ENCODE results near the gene MMS22L.
"Not testable (repeated sequence)": the region's sequence is repeated elsewhere in the genome, so short reads cannot be mapped to it uniquely, and the experiment has no call there.

Gene MMS22L

DNA sequence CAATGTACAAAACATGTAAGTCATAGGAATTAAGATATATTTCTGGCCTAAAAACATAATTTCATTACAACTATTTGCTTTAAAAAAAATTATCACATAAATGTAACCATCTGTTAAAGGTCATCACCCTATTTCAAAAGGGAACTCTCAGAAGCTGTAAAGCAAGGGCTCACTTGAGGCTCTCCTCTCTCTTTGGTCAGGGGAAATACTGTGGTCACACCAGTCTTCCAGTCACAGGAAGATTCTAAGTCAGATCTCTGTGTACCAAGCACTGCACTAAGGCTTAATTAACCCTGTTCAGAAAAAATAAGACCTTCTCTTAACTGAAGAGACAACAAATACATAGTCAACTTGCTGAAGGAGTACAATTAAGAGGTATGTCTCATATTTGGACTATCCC lies 75.6 kb downstream of the MMS22L start:
- intact Hi-C loops (cut with micrococcal nuclease), result no loop called here
- Mint-ChIP-seq H3K4me1 (ENCODE audit: low read depth) (no peaks in the 10 kb centered on the region), H3K27ac (no peak overlapping the region), H3K9me3 (no peaks in the 10 kb centered on the region), H3K4me3 (no peak overlapping the region), H3K36me3 (ENCODE audit: low read depth) (no peaks in the 10 kb centered on the region), H3K27me3 (no peaks in the 10 kb centered on the region)

DNA sequence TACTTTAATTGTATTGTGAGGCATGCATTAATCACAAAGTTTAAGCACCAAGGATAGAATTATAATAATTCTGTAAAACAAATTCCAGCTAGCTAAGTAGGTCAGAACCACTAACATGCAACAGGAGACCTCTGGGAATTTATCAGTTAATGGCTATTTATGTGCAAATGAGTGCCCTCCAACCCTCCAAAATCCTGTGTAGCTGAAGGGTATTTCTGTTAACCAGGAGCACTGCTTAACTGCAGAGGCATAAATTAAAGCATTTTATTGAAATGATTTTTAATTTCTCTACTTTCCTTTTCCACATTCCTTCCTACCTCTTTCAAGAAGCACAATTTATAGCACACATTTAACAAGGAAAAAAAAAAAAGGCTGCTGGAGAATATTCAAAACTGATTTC lies 77.0 kb downstream of the MMS22L start:
- no peaks in the 10 kb centered on the region for H3K9me3 Mint-ChIP-seq
- H3K4me3 Mint-ChIP-seq, result no peak overlapping the region
- H3K27me3 Mint-ChIP-seq, result no peaks in the 10 kb centered on the region
- H3K36me3 Mint-ChIP-seq (ENCODE audit: low read depth), result no peaks in the 10 kb centered on the region
- intact Hi-C loops (cut with micrococcal nuclease), result no loop called here
- H3K27ac Mint-ChIP-seq, result no peak overlapping the region
- H3K4me1 Mint-ChIP-seq (ENCODE audit: low read depth), result no peaks in the 10 kb centered on the region

DNA sequence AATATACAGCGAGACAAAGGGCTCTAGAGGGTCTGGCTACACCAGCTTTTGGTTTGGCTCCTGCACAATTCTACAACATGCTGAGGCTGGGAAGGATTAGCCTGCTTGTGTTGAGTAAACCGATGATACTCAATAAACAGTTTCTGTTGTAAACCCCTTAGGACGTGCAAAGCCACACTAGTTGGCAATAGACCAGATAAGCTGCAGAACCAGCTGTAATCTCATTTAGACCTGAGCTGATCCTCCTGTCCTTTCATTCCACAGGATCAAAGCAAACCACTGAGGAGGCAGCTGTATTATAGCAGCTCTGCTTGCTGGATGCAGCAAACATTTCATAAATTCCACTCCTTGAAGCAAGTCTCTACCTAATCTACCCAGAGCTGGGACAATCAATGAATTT lies 79.7 kb downstream of the MMS22L start:
- Mint-ChIP-seq H3K4me3 (no peak overlapping the region), H3K4me1 (ENCODE audit: low read depth) (no peaks in the 10 kb centered on the region), H3K27ac (no peak overlapping the region), H3K9me3 (no peaks in the 10 kb centered on the region), H3K27me3 (no peaks in the 10 kb centered on the region), H3K36me3 (ENCODE audit: low read depth) (peaks cover 5% of the 10 kb centered on the region)
- intact Hi-C loops (cut with micrococcal nuclease), result no loop called here

DNA sequence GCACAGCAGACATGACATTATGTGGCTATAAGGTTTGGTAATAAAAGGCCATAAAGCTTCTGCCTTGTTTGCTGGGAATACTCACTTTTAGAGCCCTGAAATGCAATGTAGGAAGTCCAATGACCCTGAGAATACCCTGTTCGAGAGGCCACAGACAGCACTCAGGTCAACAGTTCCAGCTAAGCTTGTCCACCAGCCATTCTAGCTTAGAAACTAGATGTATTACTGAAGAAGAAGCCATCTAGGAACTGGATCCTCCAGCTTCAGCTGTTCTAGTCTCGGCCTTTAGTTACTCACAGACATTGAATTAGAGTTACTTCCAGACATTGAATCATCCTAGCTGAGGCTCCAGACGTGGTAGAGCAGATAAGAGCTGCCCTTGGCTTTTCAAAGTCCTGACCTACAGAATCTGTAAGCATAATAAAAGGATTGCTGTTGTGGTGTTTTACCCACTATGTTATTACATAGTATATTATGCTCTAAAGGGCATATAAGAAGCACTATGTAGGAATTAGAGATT lies 84.9 kb downstream of the MMS22L start:
- H3K27ac Mint-ChIP-seq, result no peak overlapping the region
- peaks cover 5% of the 10 kb centered on the region for H3K36me3 Mint-ChIP-seq (ENCODE audit: low read depth)
- no peaks in the 10 kb centered on the region for H3K27me3 Mint-ChIP-seq
- no peaks in the 10 kb centered on the region for H3K4me1 Mint-ChIP-seq (ENCODE audit: low read depth)
- intact Hi-C loops (cut with micrococcal nuclease), result loop anchor here (10.0 kb wide), 1 partner anchor 297 kb away; no protein-coding TSS in a partner anchor
- no peaks in the 10 kb centered on the region for H3K9me3 Mint-ChIP-seq
- no peak overlapping the region for H3K4me3 Mint-ChIP-seq

DNA sequence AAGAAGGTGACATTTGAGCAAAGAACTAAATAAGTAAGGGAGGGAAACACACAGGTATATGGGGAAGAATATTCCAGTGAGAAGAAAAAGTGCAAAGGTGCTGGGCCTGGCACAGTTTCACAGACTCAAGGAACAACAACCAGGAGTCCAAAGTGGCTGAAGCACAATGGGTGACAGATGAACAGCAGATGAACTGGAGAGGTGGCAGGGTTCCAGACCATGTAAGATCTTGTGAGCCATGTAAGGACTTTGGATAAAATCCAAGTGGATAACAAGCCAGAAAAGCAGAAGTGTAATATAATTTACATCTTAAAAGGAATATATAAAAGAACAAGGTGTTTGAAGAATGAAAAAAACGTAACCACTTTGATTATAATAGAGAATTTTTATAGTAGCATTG lies 87.9 kb downstream of the MMS22L start:
- no peak overlapping the region for H3K27ac Mint-ChIP-seq
- no peaks in the 10 kb centered on the region for H3K27me3 Mint-ChIP-seq
- peaks cover 9% of the 10 kb centered on the region for H3K36me3 Mint-ChIP-seq (ENCODE audit: low read depth)
- H3K4me3 Mint-ChIP-seq, result no peak overlapping the region
- no peaks in the 10 kb centered on the region for H3K4me1 Mint-ChIP-seq (ENCODE audit: low read depth)
- intact Hi-C loops (cut with micrococcal nuclease), result loop anchor here (10.0 kb wide), 1 partner anchor 300 kb away; no protein-coding TSS in a partner anchor
- no peaks in the 10 kb centered on the region for H3K9me3 Mint-ChIP-seq

DNA sequence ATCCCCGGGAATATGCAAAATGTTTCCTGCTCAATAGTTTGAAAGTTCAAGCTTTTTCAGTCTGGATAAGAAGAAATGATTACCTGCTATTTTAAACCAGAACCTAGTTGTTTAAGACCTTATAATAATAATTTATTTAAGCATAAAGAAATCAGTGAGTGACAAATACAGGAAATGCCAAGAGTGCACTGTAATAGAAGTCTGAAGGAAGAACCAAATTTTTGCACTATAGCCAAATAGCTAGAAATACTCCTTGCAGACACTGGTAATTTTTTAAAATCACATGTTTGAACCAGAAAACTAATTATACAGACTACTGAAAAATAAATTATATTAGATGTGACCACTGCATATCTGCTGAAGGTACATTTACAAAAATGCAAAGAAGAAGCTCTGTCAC lies 93.2 kb downstream of the MMS22L start:
- Mint-ChIP-seq H3K27me3 (no peaks in the 10 kb centered on the region), H3K27ac (no peak overlapping the region), H3K4me1 (ENCODE audit: low read depth) (no peaks in the 10 kb centered on the region), H3K4me3 (no peak overlapping the region), H3K36me3 (ENCODE audit: low read depth) (peaks cover 5% of the 10 kb centered on the region), H3K9me3 (no peaks in the 10 kb centered on the region)
- intact Hi-C loops (cut with micrococcal nuclease), result loop anchor here (5.0 to 10.0 kb wide), 4 partner anchors 125 to 1928 kb away; no protein-coding TSS in a partner anchor

DNA sequence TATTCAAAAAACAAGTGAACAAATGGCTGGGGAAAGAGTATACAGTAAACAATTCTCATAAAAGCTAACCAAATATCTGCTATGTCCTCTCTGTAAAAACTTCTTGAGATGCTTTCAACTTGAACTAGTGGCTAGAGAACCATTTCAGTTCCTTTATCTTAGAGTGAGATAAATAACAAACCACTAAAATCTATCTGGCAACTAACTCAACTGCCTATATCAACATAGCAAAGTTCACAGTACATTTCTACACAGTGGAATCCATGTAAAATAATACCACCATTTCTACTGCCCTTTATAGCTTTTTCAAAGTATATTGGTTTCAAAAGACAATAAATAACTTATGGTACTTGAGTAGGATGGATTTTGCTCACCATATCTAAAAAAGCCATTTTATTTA lies 95.1 kb downstream of the MMS22L start:
- Mint-ChIP-seq H3K4me3 (no peak overlapping the region), H3K36me3 (ENCODE audit: low read depth) (peaks cover 5% of the 10 kb centered on the region), H3K4me1 (ENCODE audit: low read depth) (no peaks in the 10 kb centered on the region), H3K27ac (no peak overlapping the region), H3K27me3 (no peaks in the 10 kb centered on the region), H3K9me3 (no peaks in the 10 kb centered on the region)
- intact Hi-C loops (cut with micrococcal nuclease), result loop anchor here (5.0 to 10.0 kb wide), 3 partner anchors 123 to 1929 kb away; no protein-coding TSS in a partner anchor

DNA sequence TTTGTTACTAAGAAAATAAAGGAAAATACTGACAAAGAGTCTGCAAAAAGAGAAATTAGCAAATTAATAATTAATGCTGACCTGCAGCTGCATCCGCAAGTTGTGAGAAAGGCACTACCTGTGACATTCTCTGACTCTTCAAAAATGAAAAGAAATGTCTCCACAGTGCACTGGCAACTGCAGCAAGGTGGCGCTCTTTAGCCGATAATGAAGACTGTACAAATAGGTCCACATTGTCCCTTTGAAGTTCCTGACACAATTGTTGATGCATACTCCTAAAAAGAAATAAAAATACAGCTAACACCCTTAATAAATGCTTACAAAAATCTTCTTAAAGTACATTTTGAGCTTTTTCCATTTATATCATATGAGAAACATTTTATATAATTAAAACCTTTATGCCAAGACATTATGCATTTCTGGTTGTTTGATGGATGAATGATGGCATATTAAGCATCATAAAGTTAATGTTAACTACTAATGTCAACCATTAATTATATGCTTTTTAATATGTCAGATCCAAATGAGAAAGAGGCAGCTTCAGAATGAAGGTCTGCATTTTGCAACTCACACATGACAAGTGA lies 96.5 kb downstream of the MMS22L start:
- Mint-ChIP-seq H3K9me3 (no peaks in the 10 kb centered on the region), H3K4me1 (ENCODE audit: low read depth) (no peaks in the 10 kb centered on the region), H3K27me3 (no peaks in the 10 kb centered on the region), H3K36me3 (ENCODE audit: low read depth) (no peaks in the 10 kb centered on the region), H3K4me3 (no peak overlapping the region), H3K27ac (no peak overlapping the region)
- intact Hi-C loops (cut with micrococcal nuclease), result loop anchor here (1.0 to 10.0 kb wide), 4 partner anchors 122 to 1931 kb away; no protein-coding TSS in a partner anchor

DNA sequence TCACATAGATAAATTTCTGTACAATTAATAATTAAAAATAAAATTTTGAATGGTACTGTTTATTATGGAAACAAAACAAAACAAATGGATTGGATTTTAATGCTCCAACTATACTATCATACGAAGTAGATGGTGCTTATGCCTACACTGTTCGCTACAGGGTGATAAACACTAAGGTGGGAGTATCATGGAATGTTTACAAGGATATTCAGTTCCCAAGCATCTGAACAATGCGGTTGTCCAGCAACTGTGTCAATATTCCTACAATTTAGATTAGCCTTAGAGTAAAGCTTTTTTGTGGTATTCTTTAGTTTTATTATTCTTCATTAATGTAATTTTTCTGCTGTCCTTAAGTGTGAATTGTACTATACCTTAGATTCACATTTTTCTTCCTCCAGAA lies 105.1 kb downstream of the MMS22L start:
- Mint-ChIP-seq H3K4me1 (ENCODE audit: low read depth) (no peaks in the 10 kb centered on the region), H3K9me3 (no peaks in the 10 kb centered on the region), H3K36me3 (ENCODE audit: low read depth) (peaks cover 19% of the 10 kb centered on the region), H3K4me3 (no peak overlapping the region), H3K27ac (no peak overlapping the region), H3K27me3 (no peaks in the 10 kb centered on the region)
- intact Hi-C loops (cut with micrococcal nuclease), result no loop called here

DNA sequence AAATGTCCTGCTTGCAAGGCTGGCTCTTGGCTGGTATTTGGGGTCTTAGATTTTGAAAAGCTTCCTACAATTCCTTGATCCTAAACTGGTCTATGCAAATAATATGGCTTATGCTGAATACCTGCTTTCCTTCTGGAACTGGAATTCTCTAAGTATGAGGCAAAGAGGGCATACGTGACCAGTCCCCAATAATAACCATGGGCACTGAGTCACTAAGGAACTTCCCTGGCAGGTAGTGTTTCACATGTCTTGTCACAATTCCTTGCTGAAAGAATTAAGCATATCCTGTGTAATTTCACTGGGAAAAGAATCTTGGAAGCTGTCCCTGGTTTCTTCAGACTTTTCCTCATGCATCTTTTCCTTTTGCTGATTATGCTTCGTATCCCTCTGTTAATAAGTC lies 106.5 kb downstream of the MMS22L start:
- Mint-ChIP-seq H3K9me3 (no peaks in the 10 kb centered on the region), H3K4me3 (no peak overlapping the region), H3K27ac (no peak overlapping the region), H3K4me1 (ENCODE audit: low read depth) (no peaks in the 10 kb centered on the region), H3K27me3 (no peaks in the 10 kb centered on the region), H3K36me3 (ENCODE audit: low read depth) (peaks cover 20% of the 10 kb centered on the region)
- intact Hi-C loops (cut with micrococcal nuclease), result no loop called here

DNA sequence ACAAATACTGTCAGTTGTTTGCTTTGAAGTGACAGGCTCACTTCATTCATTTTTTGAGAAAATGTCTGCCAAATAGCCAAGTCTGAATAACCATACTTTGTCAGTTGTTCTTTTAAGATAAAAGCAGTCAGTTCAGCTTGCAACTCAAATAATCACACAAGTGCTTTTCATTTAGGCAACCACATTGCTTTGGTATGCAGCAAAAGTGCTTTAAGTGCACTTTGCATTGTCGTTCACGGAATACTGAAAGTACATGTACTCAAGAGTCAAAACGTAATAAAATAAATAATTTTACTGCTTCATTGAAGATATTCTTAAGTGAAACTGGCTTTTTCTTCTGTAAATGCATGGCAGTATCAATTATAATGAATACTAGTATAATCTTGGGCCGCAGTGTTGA lies 107.2 kb downstream of the MMS22L start:
- no peak overlapping the region for H3K4me3 Mint-ChIP-seq
- H3K27me3 Mint-ChIP-seq, result no peaks in the 10 kb centered on the region
- intact Hi-C loops (cut with micrococcal nuclease), result no loop called here
- no peaks in the 10 kb centered on the region for H3K9me3 Mint-ChIP-seq
- no peaks in the 10 kb centered on the region for H3K4me1 Mint-ChIP-seq (ENCODE audit: low read depth)
- H3K27ac Mint-ChIP-seq, result no peak overlapping the region
- H3K36me3 Mint-ChIP-seq (ENCODE audit: low read depth), result peaks cover 22% of the 10 kb centered on the region

DNA sequence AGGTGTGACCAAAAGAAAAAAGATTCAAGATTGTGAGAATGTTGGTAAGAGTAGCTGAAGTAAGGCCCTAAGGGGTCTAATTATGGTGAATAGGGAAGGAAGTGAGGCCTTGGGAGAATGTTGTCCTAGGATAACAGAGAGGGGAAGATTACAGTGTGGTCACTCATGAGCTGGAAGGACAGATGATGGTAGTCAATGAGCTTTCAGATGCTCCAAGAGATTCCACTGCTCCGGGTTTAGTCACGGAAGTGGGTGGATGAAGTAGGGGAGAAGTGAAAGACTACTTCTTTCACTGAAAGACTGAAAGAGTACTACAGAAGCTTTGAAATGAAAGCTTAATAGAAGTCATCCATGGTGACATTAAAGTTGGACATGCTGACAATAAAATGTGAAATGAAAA lies 108.5 kb downstream of the MMS22L start:
- no peaks in the 10 kb centered on the region for H3K27me3 Mint-ChIP-seq
- H3K4me1 Mint-ChIP-seq (ENCODE audit: low read depth), result no peaks in the 10 kb centered on the region
- no peaks in the 10 kb centered on the region for H3K9me3 Mint-ChIP-seq
- H3K27ac Mint-ChIP-seq, result no peak overlapping the region
- peaks cover 20% of the 10 kb centered on the region for H3K36me3 Mint-ChIP-seq (ENCODE audit: low read depth)
- H3K4me3 Mint-ChIP-seq, result no peak overlapping the region
- intact Hi-C loops (cut with micrococcal nuclease), result no loop called here

DNA sequence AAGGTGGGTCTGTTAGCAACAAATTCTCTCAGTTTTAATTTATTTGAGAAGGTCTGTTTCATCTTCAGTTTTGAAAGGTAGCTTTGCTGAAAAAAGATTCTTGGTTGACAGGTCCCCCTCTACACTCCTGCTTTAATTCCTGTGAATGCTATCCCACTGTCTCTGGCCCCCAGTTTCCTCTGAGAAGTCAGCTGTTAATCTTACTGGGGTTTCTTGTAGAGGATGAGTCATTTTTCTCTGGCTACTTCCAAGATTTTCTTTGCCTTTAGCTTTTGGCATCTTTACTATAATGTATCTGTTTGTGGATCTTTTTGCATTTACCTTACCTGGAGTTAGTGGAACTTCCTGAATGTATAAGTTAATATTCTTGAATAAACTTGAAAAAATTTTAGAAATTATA lies 122.7 kb downstream of the MMS22L start:
- Mint-ChIP-seq H3K4me3 (no peak overlapping the region), H3K4me1 (ENCODE audit: low read depth) (no peaks in the 10 kb centered on the region), H3K27ac (no peak overlapping the region), H3K9me3 (peaks cover 27% of the 10 kb centered on the region), H3K36me3 (ENCODE audit: low read depth) (peaks cover 45% of the 10 kb centered on the region), H3K27me3 (no peaks in the 10 kb centered on the region)
- intact Hi-C loops (cut with micrococcal nuclease), result no loop called here

DNA sequence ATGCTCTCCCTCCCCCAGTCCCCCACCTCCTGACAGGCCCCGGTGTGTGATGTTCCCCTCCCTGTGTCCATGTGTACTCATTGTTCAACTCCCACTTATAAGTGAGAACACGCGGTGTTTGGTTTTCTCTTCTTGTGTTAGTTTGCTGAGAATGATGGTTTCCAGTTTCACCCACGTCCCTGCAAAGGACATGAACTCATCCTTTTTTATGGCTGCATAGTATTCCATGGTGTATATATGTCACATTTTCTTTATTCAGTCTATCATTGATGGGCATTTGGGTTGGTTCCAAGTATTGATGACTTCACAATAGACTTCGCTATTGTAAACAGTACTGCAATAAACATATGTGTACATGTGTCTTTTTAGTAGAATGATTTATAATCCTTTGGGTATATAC lies 127.6 kb downstream of the MMS22L start:
- H3K4me3 Mint-ChIP-seq; H3K4me1 Mint-ChIP-seq (ENCODE audit: low read depth); H3K27me3 Mint-ChIP-seq; H3K27ac Mint-ChIP-seq; intact Hi-C loops (cut with micrococcal nuclease): not testable (repeated sequence)
- H3K36me3 Mint-ChIP-seq (ENCODE audit: low read depth), result peaks cover 26% of the 10 kb centered on the region
- peaks cover 17% of the 10 kb centered on the region for H3K9me3 Mint-ChIP-seq

DNA sequence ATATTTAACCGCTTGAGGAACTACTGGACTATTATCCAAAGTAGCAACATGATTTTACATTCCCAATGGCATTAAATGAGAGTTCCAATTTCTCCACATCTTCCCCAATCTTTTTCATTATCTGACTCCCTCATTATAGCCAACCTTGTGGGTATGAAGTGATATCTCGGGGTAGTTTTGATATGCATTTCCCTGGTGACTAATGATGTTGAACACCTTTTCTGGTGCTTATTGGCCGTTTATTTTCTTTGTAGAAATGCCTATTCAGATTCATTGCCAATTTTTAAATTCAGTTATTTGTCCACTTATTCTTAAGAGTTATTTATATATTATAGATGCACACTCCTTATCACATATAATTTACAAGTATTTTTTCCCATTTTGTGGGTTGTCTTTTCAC lies 129.0 kb downstream of the MMS22L start:
- Mint-ChIP-seq H3K4me1 (ENCODE audit: low read depth) (no peaks in the 10 kb centered on the region), H3K27ac (no peak overlapping the region), H3K9me3 (peaks cover 13% of the 10 kb centered on the region), H3K36me3 (ENCODE audit: low read depth) (peaks cover 25% of the 10 kb centered on the region), H3K4me3 (no peak overlapping the region), H3K27me3 (no peaks in the 10 kb centered on the region)
- intact Hi-C loops (cut with micrococcal nuclease), result no loop called here
